Bronchial epithelial cell (primary cell): Measurements from ENCODE around the gene ADGRV1. TPM values are rescaled to one million over a fixed set of nuclear protein-coding genes. Genes with fewer than 3 reads are reported as not detected.

Experiments
- DNase-seq: peaks from one replicate; pipeline ENCODE4 v3.0.0-alpha.2; 2010; ENCODE audit warnings: low read depth
- FAIRE-seq: peaks from 2 replicates; lab custom pipeline; 2011; peaks lifted over from hg19 to GRCh38; lab: Jason Lieb, UNC
- H3K27me3 ChIP-seq: 2 replicates; pipeline ENCODE4 v1.5.1; 2011; ENCODE audit warnings: low read length; ENCODE audit not compliant: control insufficient read depth, insufficient read depth
- H3K36me3 ChIP-seq: 2 replicates; pipeline ENCODE4 v1.5.1; 2011; ENCODE audit warnings: low read length; ENCODE audit not compliant: control insufficient read depth, insufficient read depth
- H3K4me3 ChIP-seq: 2 replicates; pipeline ENCODE4 v1.5.1; 2011; ENCODE audit warnings: mild to moderate bottlenecking, low read depth, low read length, control low read depth
- CTCF ChIP-seq: IDR thresholded peaks from 2 replicates; pipeline ENCODE4 v1.5.1; 2011; ENCODE audit warnings: mild to moderate bottlenecking, moderate library complexity, low read length, control low read depth, inconsistent platforms; ENCODE audit not compliant: insufficient read depth, severe bottlenecking
- total RNA-seq: library from RNA; depleted of rRNA; stranded (reverse); fragments of >200 nt; gene quantifications from 2 replicates; pipeline ENCODE4 v1.2.1, GENCODE V29; 2014

Gene ADGRV1
- total RNA-seq, 1 donor from 2014 or later: 1.6 TPM

DNA sequence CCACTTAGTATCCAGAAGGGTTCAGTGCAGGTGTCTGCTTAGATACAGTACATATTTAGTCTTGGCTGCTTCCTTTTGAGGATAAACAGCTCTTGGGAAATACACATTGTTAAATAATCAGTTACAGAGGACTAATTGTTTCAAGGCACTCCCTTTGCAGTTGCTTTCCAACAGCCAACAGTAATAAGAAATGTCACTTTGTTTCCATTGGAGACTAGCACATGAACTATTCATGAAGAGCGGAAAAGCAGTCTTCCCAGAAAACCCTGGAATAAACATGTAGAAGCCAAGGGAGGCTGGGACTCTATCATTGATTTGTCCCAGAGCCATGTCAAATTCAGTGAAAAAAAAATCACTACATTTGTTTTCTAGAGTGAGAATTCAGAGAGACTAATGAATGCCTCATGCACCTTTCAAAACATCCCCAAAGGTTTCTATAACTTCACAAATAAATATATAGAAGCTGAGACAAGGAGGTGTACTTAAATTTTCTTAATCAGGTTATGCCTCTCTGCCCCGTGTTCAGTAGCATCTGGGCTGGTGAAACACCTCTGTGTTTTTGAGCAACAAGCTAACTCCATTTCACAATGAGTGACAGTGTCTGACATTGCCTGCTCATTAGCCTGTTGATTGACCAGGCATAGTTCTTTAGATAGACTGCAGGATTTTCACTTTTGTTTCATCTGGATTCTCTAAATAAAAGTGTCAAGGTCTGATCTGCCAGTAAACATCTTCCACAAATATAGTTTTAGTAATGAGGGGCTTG, 553.1 kb downstream of the ADGRV1 start:
- H3K27me3 ChIP-seq: no peaks in the 10 kb centered on the region
- DNase-seq (no peak), FAIRE-seq (no peak)
- no peaks in the 10 kb centered on the region for H3K36me3 ChIP-seq
- no peak overlapping the region for H3K4me3 ChIP-seq
- no peak for TF ChIP-seq CTCF

DNA sequence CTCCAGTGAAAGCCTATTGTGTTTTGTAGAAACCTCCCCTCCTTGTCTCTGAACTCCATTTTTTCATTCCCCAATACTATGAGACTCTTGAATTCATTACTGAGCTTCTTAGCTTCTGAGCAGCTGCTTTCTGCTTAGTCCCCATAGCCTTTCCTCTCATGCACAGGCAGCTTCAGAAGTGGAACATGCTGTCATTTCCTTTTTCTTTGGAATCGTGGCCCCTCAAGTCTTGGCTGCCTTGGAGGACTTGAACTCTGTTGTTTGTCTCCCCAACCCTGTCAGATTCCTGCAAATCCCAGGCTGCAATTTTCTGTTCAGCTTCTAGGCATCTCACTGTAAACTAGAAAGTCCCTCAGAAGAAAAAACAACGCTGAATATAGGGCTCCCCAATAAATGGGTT, 556.1 kb downstream of the ADGRV1 start:
- H3K36me3 ChIP-seq: no peaks in the 10 kb centered on the region
- H3K4me3 ChIP-seq: no peak overlapping the region
- TF ChIP-seq CTCF: no peak
- FAIRE-seq: no peak
- DNase-seq: no peak
- H3K27me3 ChIP-seq: no peaks in the 10 kb centered on the region

GRCh38 chr5:91118354-91118753, 559.8 kb downstream of the ADGRV1 start:
- Histone ChIP-seq H3K36me3 (no peaks in the 10 kb centered on the region), H3K27me3 (no peaks in the 10 kb centered on the region), H3K4me3 (no peak overlapping the region)
- no peak for FAIRE-seq
- no peak for TF ChIP-seq CTCF
- DNase-seq: no peak

DNA sequence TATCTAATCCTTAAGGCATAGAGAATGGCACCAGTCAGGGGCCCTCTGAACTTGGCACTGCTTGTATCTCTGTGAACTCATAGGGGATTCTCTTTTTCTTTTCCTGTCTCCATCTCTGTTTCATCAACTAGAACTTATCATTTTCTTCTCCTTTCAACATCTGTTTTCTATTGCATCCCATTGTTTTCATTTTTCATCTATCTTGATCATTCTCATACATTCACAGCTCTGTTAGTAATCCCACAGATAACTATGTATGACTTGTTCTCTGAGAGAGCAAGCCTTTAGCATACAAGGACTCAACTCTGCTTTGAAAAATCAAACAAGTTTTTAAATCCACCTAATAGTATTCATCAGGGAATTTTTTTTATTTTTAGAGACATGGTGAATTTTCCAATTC, 560.2 kb downstream of the ADGRV1 start:
- no peak for TF ChIP-seq CTCF
- Histone ChIP-seq H3K36me3 (no peaks in the 10 kb centered on the region), H3K27me3 (no peaks in the 10 kb centered on the region), H3K4me3 (no peak overlapping the region)
- FAIRE-seq (no peak), DNase-seq (no peak)

DNA sequence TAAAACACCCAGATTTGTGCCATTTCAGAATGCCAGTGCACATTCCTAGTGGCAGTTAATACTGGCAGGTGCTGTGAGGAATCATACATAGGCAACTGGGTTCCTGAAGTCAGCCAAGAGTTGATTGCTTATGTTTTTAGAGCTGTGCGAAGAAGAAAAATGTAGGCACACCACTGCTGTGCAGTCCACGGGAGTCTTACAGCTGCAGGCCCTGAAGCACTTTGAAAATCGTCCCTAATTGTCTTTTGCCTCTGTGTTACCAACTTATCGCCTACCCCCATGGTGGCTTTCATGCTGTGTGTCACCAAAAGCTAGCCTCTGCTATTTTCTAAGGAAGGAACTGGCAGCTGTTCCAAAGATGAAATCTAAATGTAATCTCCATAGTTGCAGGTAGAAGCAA, 560.6 kb downstream of the ADGRV1 start:
- TF ChIP-seq CTCF: no peak
- Histone ChIP-seq H3K4me3 (no peak overlapping the region), H3K27me3 (no peaks in the 10 kb centered on the region), H3K36me3 (no peaks in the 10 kb centered on the region)
- FAIRE-seq (no peak), DNase-seq (no peak)
